ENCODE data around the gene NRAP. TPM values are rescaled to one million over a fixed set of nuclear protein-coding genes. Genes with fewer than 3 reads are reported as not detected.

Gene NRAP
- total RNA-seq, 1 experiment from 2014 or later = not detected

DNA sequence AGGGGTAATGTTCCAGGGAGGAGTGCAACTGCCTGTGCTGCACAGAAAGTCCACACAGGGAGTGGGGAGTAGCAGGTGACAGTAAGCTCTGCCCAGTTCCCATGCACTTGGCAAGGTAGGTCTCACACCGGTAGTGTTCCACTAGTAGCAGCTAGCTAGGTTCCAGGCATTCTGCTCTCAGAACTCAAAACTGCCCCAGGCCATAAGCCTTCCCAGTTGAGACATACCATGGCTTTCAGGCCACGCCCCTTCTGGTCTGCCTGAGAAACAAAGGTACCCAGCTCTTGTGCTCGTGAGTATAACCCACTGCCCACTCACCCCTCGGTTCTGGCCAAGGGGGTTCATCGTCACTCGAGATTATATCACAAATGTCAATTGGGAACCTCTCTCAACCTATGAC is 28.4 kb upstream of the NRAP start:
- H3K79me2 ChIP-seq (ENCODE audit: insufficient read depth, low read length) = no peaks in the 10 kb centered on the region

More for the DNA sequence above, 28.4 kb upstream of the NRAP start:
- Histone ChIP-seq H2BK5ac (ENCODE audit: insufficient read length, low read length) (no peak overlapping the region), H4K20me1 (ENCODE audit: control insufficient read depth, insufficient read depth, insufficient read length) (no peaks in the 10 kb centered on the region), H2BK20ac (ENCODE audit: low read depth, low read length, poor library complexity, severe bottlenecking) (no peak overlapping the region), H3T11ph (ENCODE audit: low read length) (no peak overlapping the region), H2AK5ac (ENCODE audit: insufficient read length, low read length) (no peak overlapping the region), H3K23ac (ENCODE audit: insufficient read length, low read depth, low read length) (no peak overlapping the region), H3K4me1 (ENCODE audit: insufficient read depth, low read length) (no peaks in the 10 kb centered on the region; the same call in 1 of the 2 replicates), H4K5ac (ENCODE audit: insufficient read length, low read depth, low read length) (no peak overlapping the region), H3K79me1 (ENCODE audit: insufficient read depth, low read depth, low read length, poor library complexity, severe bottlenecking) (no peaks in the 10 kb centered on the region), H3K9ac (ENCODE audit: extremely low read depth, insufficient read length, low read length) (no peak overlapping the region), H3K14ac (ENCODE audit: insufficient read depth, low read length) (no peak overlapping the region), H2AFZ (ENCODE audit: low read length) (no peak overlapping the region), H3K9me3 (ENCODE audit: control insufficient read depth, low read depth, low read length) (no peaks in the 10 kb centered on the region), H3K56ac (ENCODE audit: insufficient read length, low read depth, low read length) (no peak overlapping the region), H3K27me3 (ENCODE audit: insufficient read depth, low read length) (no peaks in the 10 kb centered on the region), H4K91ac (ENCODE audit: insufficient read length, low read depth, low read length) (no peak overlapping the region), H2BK12ac (ENCODE audit: insufficient read length, low read depth, low read length) (no peak overlapping the region), H4K8ac (replicated peaks; ENCODE audit: insufficient read length, low read depth, low read length) (no peak overlapping the region), H2BK15ac (ENCODE audit: low read depth, low read length) (no peak overlapping the region), H3K18ac (ENCODE audit: insufficient read length, low read depth, low read length) (no peak overlapping the region), H3K4me2 (ENCODE audit: insufficient read depth, insufficient read length, low read length) (no peak overlapping the region), H3K27ac (ENCODE audit: insufficient read length, low read depth, low read length) (no peak overlapping the region), H3K23me2 (ENCODE audit: insufficient read length, low read depth, low read length, poor library complexity, severe bottlenecking) (no peaks in the 10 kb centered on the region), H3K4ac (ENCODE audit: low read depth, low read length) (no peak overlapping the region), H2BK120ac (ENCODE audit: low read depth, low read length, poor library complexity, severe bottlenecking) (no peak overlapping the region)
- DNase-seq = no peak
- Mint-ChIP-seq H3K4me1 (peaks cover 21 to 36% of the 10 kb centered on the region in 2 experiments), H3K4me3 (no peak overlapping the region), H3K36me3 (ENCODE audit: insufficient read depth in 1 of 3, low read depth in 3 of 3) (peaks cover 15 to 26% (median 18%) of the 10 kb centered on the region in 3 experiments), H3K27ac (no peak overlapping the region), H3K27me3 (ENCODE audit: low read depth) (no peaks in the 10 kb centered on the region; the same call in 1 of the 2 replicates), H3K9me3 (peaks cover 15 to 18% of the 10 kb centered on the region in 2 experiments)
- TF ChIP-seq, protein P1, sequence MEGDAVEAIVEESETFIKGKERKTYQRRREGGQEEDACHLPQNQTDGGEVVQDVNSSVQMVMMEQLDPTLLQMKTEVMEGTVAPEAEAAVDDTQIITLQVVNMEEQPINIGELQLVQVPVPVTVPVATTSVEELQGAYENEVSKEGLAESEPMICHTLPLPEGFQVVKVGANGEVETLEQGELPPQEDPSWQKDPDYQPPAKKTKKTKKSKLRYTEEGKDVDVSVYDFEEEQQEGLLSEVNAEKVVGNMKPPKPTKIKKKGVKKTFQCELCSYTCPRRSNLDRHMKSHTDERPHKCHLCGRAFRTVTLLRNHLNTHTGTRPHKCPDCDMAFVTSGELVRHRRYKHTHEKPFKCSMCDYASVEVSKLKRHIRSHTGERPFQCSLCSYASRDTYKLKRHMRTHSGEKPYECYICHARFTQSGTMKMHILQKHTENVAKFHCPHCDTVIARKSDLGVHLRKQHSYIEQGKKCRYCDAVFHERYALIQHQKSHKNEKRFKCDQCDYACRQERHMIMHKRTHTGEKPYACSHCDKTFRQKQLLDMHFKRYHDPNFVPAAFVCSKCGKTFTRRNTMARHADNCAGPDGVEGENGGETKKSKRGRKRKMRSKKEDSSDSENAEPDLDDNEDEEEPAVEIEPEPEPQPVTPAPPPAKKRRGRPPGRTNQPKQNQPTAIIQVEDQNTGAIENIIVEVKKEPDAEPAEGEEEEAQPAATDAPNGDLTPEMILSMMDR (conservative IDR thresholded peaks at IDR 0.05) = no peak
- WGBS (ENCODE audit: extremely low coverage, insufficient read length, low lambda C conversion rate) = no CpG with 5 or more reads among the region's 6 CpGs

All from H9 (cell line).